GM10847 (cell line): ENCODE results near the gene ATP6V0A4.

Source experiments
- POLR2A ChIP-seq: IDR thresholded peaks from 2 replicates; pipeline ENCODE4 v1.6.1; 2011; ENCODE audit not compliant: insufficient read length; ENCODE audit errors: extremely low read depth

Gene ATP6V0A4

GRCh38 chr7:138700857-138701536 lies 97.0 kb downstream of the ATP6V0A4 start, which contains the start of gene SVOPL:
SVOPL (minus strand) TSS chr7:138701362; CDS start chr7:138679045, 22,317 bp downstream.
- no peak for TF ChIP-seq POLR2A

GRCh38 chr7:138699661-138700060 lies 98.3 kb downstream of the ATP6V0A4 start:
- no peak for TF ChIP-seq POLR2A

GRCh38 chr7:138698281-138698680 lies 99.7 kb downstream of the ATP6V0A4 start:
- TF ChIP-seq POLR2A: no peak

GRCh38 chr7:138697535-138698182 lies 100.3 kb downstream of the ATP6V0A4 start:
- TF ChIP-seq POLR2A: no peak

GRCh38 chr7:138695106-138695505 lies 102.9 kb downstream of the ATP6V0A4 start:
- TF ChIP-seq POLR2A: no peak

- TF ChIP-seq POLR2A: no peak
Measured at GRCh38 chr7:138691178-138691577, 106.8 kb downstream of the ATP6V0A4 start.

- no peak for TF ChIP-seq POLR2A
Measured at GRCh38 chr7:138690495-138690894, 107.5 kb downstream of the ATP6V0A4 start.

GRCh38 chr7:138684340-138684739 lies 113.7 kb downstream of the ATP6V0A4 start:
- no peak for TF ChIP-seq POLR2A

GRCh38 chr7:138679793-138680192 lies 118.2 kb downstream of the ATP6V0A4 start:
- TF ChIP-seq POLR2A: no peak

- no peak for TF ChIP-seq POLR2A
Measured at GRCh38 chr7:138670594-138670993, 127.4 kb downstream of the ATP6V0A4 start.

GRCh38 chr7:138669364-138669763 lies 128.6 kb downstream of the ATP6V0A4 start:
- TF ChIP-seq POLR2A: no peak

GRCh38 chr7:138668946-138669345 lies 129.1 kb downstream of the ATP6V0A4 start:
- no peak for TF ChIP-seq POLR2A

GRCh38 chr7:138668229-138668596 lies 129.8 kb downstream of the ATP6V0A4 start:
- no peak for TF ChIP-seq POLR2A

- no peak for TF ChIP-seq POLR2A
Measured at GRCh38 chr7:138667535-138668228, 130.3 kb downstream of the ATP6V0A4 start.

- no peak for TF ChIP-seq POLR2A
Measured at GRCh38 chr7:138666385-138666784, 131.6 kb downstream of the ATP6V0A4 start.

GRCh38 chr7:138665669-138666140 lies 132.3 kb downstream of the ATP6V0A4 start:
- no peak for TF ChIP-seq POLR2A

- no peak for TF ChIP-seq POLR2A
Measured at GRCh38 chr7:138665249-138665648, 132.7 kb downstream of the ATP6V0A4 start.
